HepG2 (cell line): ENCODE results near the gene IRAK4. TPM values are rescaled to one million over a fixed set of nuclear protein-coding genes. Genes with fewer than 3 reads are reported as not detected.

Experiments used
- ARHGAP35 ChIP-seq: sonication (generic); formaldehyde crosslinking; IDR thresholded peaks from 2 replicates; pipeline ENCODE4 v1.9.0; 2022; ENCODE audit warnings: mild to moderate bottlenecking, inconsistent platforms, moderate library complexity, missing genetic modification reagents, borderline replicate concordance
- ATF5 ChIP-seq: sonication (generic); formaldehyde crosslinking; IDR thresholded peaks from 2 replicates; pipeline ENCODE4 v1.4.0; 2020; ENCODE audit warnings: mild to moderate bottlenecking, low read depth, missing genetic modification reagents
- CBX5 ChIP-seq: sonication (generic); formaldehyde crosslinking; IDR thresholded peaks from 2 replicates; pipeline ENCODE4 v1.4.0; 2020; ENCODE audit warnings: missing genetic modification reagents, borderline replicate concordance
- JDP2 ChIP-seq: sonication (generic); formaldehyde crosslinking; IDR thresholded peaks from 2 replicates; pipeline ENCODE4 v1.8.1; 2022; ENCODE audit warnings: missing genetic modification reagents, borderline replicate concordance
- JUNB ChIP-seq: sonication (generic); formaldehyde crosslinking; IDR thresholded peaks from 2 replicates; pipeline ENCODE4 v1.8.0; 2022; ENCODE audit warnings: missing genetic modification reagents, mild to moderate bottlenecking, borderline replicate concordance
- KMT2A ChIP-seq: sonication (generic); formaldehyde crosslinking; IDR thresholded peaks from 2 replicates; pipeline ENCODE4 v1.4.0; 2020; ENCODE audit warnings: missing genetic modification reagents
- MTERF4 ChIP-seq: sonication (generic); formaldehyde crosslinking; IDR thresholded peaks from 2 replicates; pipeline ENCODE4 v1.8.0; 2023; ENCODE audit warnings: mild to moderate bottlenecking, missing genetic modification reagents
- MTF2 ChIP-seq: sonication (generic); formaldehyde crosslinking; IDR thresholded peaks from 2 replicates; pipeline ENCODE4 v1.5.0; 2020; ENCODE audit warnings: missing genetic modification reagents, borderline replicate concordance
- PBX3 ChIP-seq: sonication (generic); formaldehyde crosslinking; IDR thresholded peaks from 2 replicates; pipeline ENCODE4 v1.8.1; 2023; ENCODE audit warnings: missing genetic modification reagents, inconsistent platforms, borderline replicate concordance
- SMAD3 ChIP-seq: sonication (generic); formaldehyde crosslinking; IDR thresholded peaks from 2 replicates; pipeline ENCODE4 v1.4.0; 2020; ENCODE audit warnings: missing genetic modification reagents
- SPEN ChIP-seq: sonication (generic); formaldehyde crosslinking; IDR thresholded peaks from 2 replicates; pipeline ENCODE4 v1.5.1; 2020; ENCODE audit warnings: low read depth, mild to moderate bottlenecking, missing genetic modification reagents
- THAP7 ChIP-seq: sonication (generic); formaldehyde crosslinking; IDR thresholded peaks from 2 replicates; pipeline ENCODE4 v1.8.1; 2023; ENCODE audit warnings: mild to moderate bottlenecking, missing genetic modification reagents
- ZBTB14 ChIP-seq: sonication (generic); formaldehyde crosslinking; IDR thresholded peaks from 2 replicates; pipeline ENCODE4 v1.4.0; 2020; ENCODE audit warnings: missing genetic modification reagents
- ZBTB7A ChIP-seq: sonication (generic); formaldehyde crosslinking; IDR thresholded peaks from 2 replicates; pipeline ENCODE4 v1.8.0; 2022; ENCODE audit warnings: mild to moderate bottlenecking, missing genetic modification reagents
- ZNF207 ChIP-seq: fragments of 450-650 bp; IDR thresholded peaks from 2 replicates; pipeline ENCODE4 v1.6.1; 2016; ENCODE audit warnings: antibody characterized with exemption, borderline replicate concordance
- ZNF251 ChIP-seq: sonication (generic); formaldehyde crosslinking; IDR thresholded peaks from 2 replicates; pipeline ENCODE4 v1.9.0; 2021; ENCODE audit warnings: mild to moderate bottlenecking, missing genetic modification reagents
- ZNF414 ChIP-seq: sonication (generic); formaldehyde crosslinking; IDR thresholded peaks from 2 replicates; pipeline ENCODE4 v1.5.0; 2020; ENCODE audit warnings: missing genetic modification reagents
- ZNF468 ChIP-seq: sonication (generic); formaldehyde crosslinking; IDR thresholded peaks from 2 replicates; pipeline ENCODE4 v1.8.0; 2022; ENCODE audit warnings: mild to moderate bottlenecking, moderate library complexity, missing genetic modification reagents
- ZNF746 ChIP-seq: sonication (generic); formaldehyde crosslinking; IDR thresholded peaks from 2 replicates; pipeline ENCODE4 v1.8.0; 2022; ENCODE audit warnings: mild to moderate bottlenecking, missing genetic modification reagents
- ZXDC ChIP-seq: sonication (generic); formaldehyde crosslinking; IDR thresholded peaks from 2 replicates; pipeline ENCODE4 v1.5.0; 2020; ENCODE audit warnings: mild to moderate bottlenecking, missing genetic modification reagents
- polyA plus RNA-seq, 8 experiments: library from polyadenylated mRNA; depleted of rRNA in 3 of 8; stranded (reverse) in 7 of 8; unstranded in 1 of 8; fragments of >200 nt; fragmentation: Illumina TruSeq in 4 of 8; extraction: Trizol in 4 of 8; gene quantifications; 2 replicates each; pipeline versions ENCODE4 v1.2.1 to v1.2.3, GENCODE V29; 2011 to 2016; ENCODE audit warnings: low read depth in 4 of 8, missing spikeins in 1 of 8, mixed read lengths in 1 of 8; ENCODE audit not compliant: insufficient read depth in 1 of 8
- total RNA-seq, 5 experiments: library from RNA; depleted of rRNA; stranded (reverse); fragments of >200 nt; fragmentation: Illumina TruSeq; extraction: Trizol; gene quantifications; 2 replicates each; pipeline ENCODE4 v1.2.3, GENCODE V29; 2016; ENCODE audit warnings: low read depth in 1 of 5

Gene IRAK4
- total and polyA plus RNA-seq, 2 of the 13 experiments (the other 11 are each of a cell fraction or from before 2014, with no cell fraction given) = 6.6 to 7.1 TPM

GRCh38 chr12:43758728-43759563 lies at the start of gene IRAK4, which contains the start of gene PUS7L (continued):
- TF ChIP-seq PBX3 (CRISPR knock-in tag) = 0 out of 2 replicates have a peak, but pooled peaks have one; percentile 24
- TF ChIP-seq MTERF4 = no peak
- TF ChIP-seq JUNB (CRISPR knock-in tag) = no peak
- 0 out of 2 replicates have a peak, but pooled peaks have one; percentile 41 for TF ChIP-seq MTF2
- no peak for TF ChIP-seq KMT2A (CRISPR knock-in tag)
- no peak for TF ChIP-seq ZNF414 (CRISPR knock-in tag)
- no peak; the same call in 1 of the 2 replicates for TF ChIP-seq SPEN (CRISPR knock-in tag)
- no peak for TF ChIP-seq ZNF746 (CRISPR knock-in tag)
- TF ChIP-seq ARHGAP35 = no peak
- TF ChIP-seq THAP7 (CRISPR knock-in tag) = no peak
- TF ChIP-seq ZBTB14 (CRISPR knock-in tag) = no peak
- TF ChIP-seq ATF5 (CRISPR knock-in tag) = no peak
- TF ChIP-seq SMAD3 = no peak
- TF ChIP-seq ZNF207 = no peak
- no peak for TF ChIP-seq ZNF251 (CRISPR knock-in tag)
- no peak for TF ChIP-seq ZNF468 (CRISPR knock-in tag)
- no peak for TF ChIP-seq ZBTB7A (CRISPR knock-in tag)
- TF ChIP-seq CBX5 (CRISPR knock-in tag) = 0 out of 2 replicates have a peak, but pooled peaks have one; percentile 4
- no peak for TF ChIP-seq JDP2 (CRISPR knock-in tag)
- no peak for TF ChIP-seq ZXDC (CRISPR knock-in tag)
